H9 (cell line): ENCODE data around the gene PPP1R12B. TPM values are rescaled to one million over a fixed set of nuclear protein-coding genes. Genes with fewer than 3 reads are reported as not detected.
"Not testable (repeated sequence)": the region's sequence is repeated elsewhere in the genome, so short reads cannot be mapped to it uniquely, and the experiment has no call there.

Source experiments
- DNase-seq: peaks from one replicate; pipeline ENCODE4 v3.0.0-alpha.2; 2017
- H2AFZ ChIP-seq: one replicate; pipeline ENCODE4 v1.6.1; 2013; ENCODE audit warnings: mild to moderate bottlenecking, low read length, control low read depth, moderate library complexity
- H2AK5ac ChIP-seq: 2 replicates; pipeline ENCODE4 v1.6.1; 2013; ENCODE audit warnings: low read length, control low read depth, mixed read lengths; ENCODE audit not compliant: insufficient read length
- H2BK120ac ChIP-seq: one replicate; pipeline ENCODE4 v1.6.1; 2013; ENCODE audit warnings: low read depth, mild to moderate bottlenecking, low read length, control low read depth, inconsistent platforms; ENCODE audit not compliant: poor library complexity, severe bottlenecking
- H2BK12ac ChIP-seq: 2 replicates; pipeline ENCODE4 v1.6.1; 2013; ENCODE audit warnings: low read length, control low read depth, mixed read lengths, low read depth; ENCODE audit not compliant: insufficient read length
- H2BK15ac ChIP-seq: 2 replicates; pipeline ENCODE4 v1.6.1; 2013; ENCODE audit warnings: low read depth, low read length, control low read depth
- H2BK20ac ChIP-seq: one replicate; pipeline ENCODE4 v1.6.1; 2013; ENCODE audit warnings: low read depth, mild to moderate bottlenecking, low read length, control low read depth, inconsistent platforms; ENCODE audit not compliant: poor library complexity, severe bottlenecking
- H2BK5ac ChIP-seq: 2 replicates; pipeline ENCODE4 v1.6.1; 2013; ENCODE audit warnings: low read length, control low read depth, mixed read lengths; ENCODE audit not compliant: insufficient read length
- H3K14ac ChIP-seq: 2 replicates; pipeline ENCODE4 v1.6.1; 2013; ENCODE audit warnings: low read length, control low read depth; ENCODE audit not compliant: insufficient read depth
- H3K18ac ChIP-seq: 2 replicates; pipeline ENCODE4 v1.6.1; 2013; ENCODE audit warnings: low read depth, mild to moderate bottlenecking, mixed read lengths, low read length, control low read depth; ENCODE audit not compliant: insufficient read length
- H3K23ac ChIP-seq: 2 replicates; pipeline ENCODE4 v1.6.1; 2013; ENCODE audit warnings: low read length, control low read depth, mixed read lengths, low read depth; ENCODE audit not compliant: insufficient read length
- H3K23me2 ChIP-seq: 2 replicates; pipeline ENCODE4 v1.6.1; 2013; ENCODE audit warnings: low read depth, mild to moderate bottlenecking, mixed read lengths, low read length, control low read depth; ENCODE audit not compliant: insufficient read length, poor library complexity, severe bottlenecking
- H3K27ac ChIP-seq: 2 replicates; pipeline ENCODE4 v1.5.1; 2013; ENCODE audit warnings: low read length, control low read depth, mixed read lengths, low read depth; ENCODE audit not compliant: insufficient read length
- H3K27me3 ChIP-seq: 2 replicates; pipeline ENCODE4 v1.6.1; 2013; ENCODE audit warnings: low read length, control low read depth, inconsistent platforms; ENCODE audit not compliant: insufficient read depth
- H3K4ac ChIP-seq: 2 replicates; pipeline ENCODE4 v1.6.1; 2013; ENCODE audit warnings: low read depth, mild to moderate bottlenecking, control low read depth, inconsistent platforms, low read length, moderate library complexity
- H3K4me1 ChIP-seq: 2 replicates; pipeline ENCODE4 v1.6.1; 2013; ENCODE audit warnings: low read length, control low read depth, inconsistent platforms; ENCODE audit not compliant: insufficient read depth
- H3K4me2 ChIP-seq: 2 replicates; pipeline ENCODE4 v1.6.1; 2013; ENCODE audit warnings: low read length, control low read depth, mixed read lengths; ENCODE audit not compliant: insufficient read length, insufficient read depth
- H3K56ac ChIP-seq: 2 replicates; pipeline ENCODE4 v1.6.1; 2013; ENCODE audit warnings: low read depth, mild to moderate bottlenecking, mixed read lengths, low read length, control low read depth; ENCODE audit not compliant: insufficient read length
- H3K79me1 ChIP-seq: 2 replicates; pipeline ENCODE4 v1.6.1; 2013; ENCODE audit warnings: low read depth, mild to moderate bottlenecking, moderate library complexity, low read length, control low read depth, inconsistent platforms; ENCODE audit not compliant: insufficient read depth, poor library complexity, severe bottlenecking
- H3K79me2 ChIP-seq: 2 replicates; pipeline ENCODE4 v1.6.1; 2013; ENCODE audit warnings: low read length, control low read depth, inconsistent platforms; ENCODE audit not compliant: insufficient read depth
- H3K9ac ChIP-seq: 2 replicates; pipeline ENCODE4 v1.6.1; 2013; ENCODE audit warnings: low read length, control low read depth, mixed read lengths; ENCODE audit not compliant: insufficient read length; ENCODE audit errors: extremely low read depth
- H3K9me3 ChIP-seq: one replicate; pipeline ENCODE4 v1.6.1; 2013; ENCODE audit warnings: low read depth, low read length, inconsistent platforms; ENCODE audit not compliant: control insufficient read depth
- H3T11ph ChIP-seq: one replicate; pipeline ENCODE4 v1.6.1; 2013; ENCODE audit warnings: mild to moderate bottlenecking, low read length, control low read depth, inconsistent platforms
- H4K20me1 ChIP-seq: one replicate; pipeline ENCODE4 v1.6.1; 2013; ENCODE audit not compliant: control insufficient read depth, insufficient read length, insufficient read depth
- H4K5ac ChIP-seq: 2 replicates; pipeline ENCODE4 v1.6.1; 2013; ENCODE audit warnings: low read depth, mild to moderate bottlenecking, mixed read lengths, low read length, control low read depth; ENCODE audit not compliant: insufficient read length
- H4K8ac ChIP-seq: replicated peaks from 2 replicates; pipeline ENCODE4 v1.6.1; 2013; ENCODE audit warnings: low read length, control low read depth, mixed read lengths, low read depth; ENCODE audit not compliant: insufficient read length
- H4K91ac ChIP-seq: 2 replicates; pipeline ENCODE4 v1.6.1; 2013; ENCODE audit warnings: low read depth, mild to moderate bottlenecking, moderate library complexity, mixed read lengths, low read length, control low read depth; ENCODE audit not compliant: insufficient read length
- H3K27ac Mint-ChIP-seq, 3 experiments: 2 replicates in 2 of 3; 3 replicates in 1 of 3; pipeline ENCODE4 v1.8.0; 2020 to 2021; ENCODE audit warnings: mixed read lengths in 3 of 3, mild to moderate bottlenecking in 1 of 3, moderate library complexity in 1 of 3
- H3K27me3 Mint-ChIP-seq: 2 replicates; pipeline ENCODE4 v1.8.0; 2021; ENCODE audit warnings: low read depth, mild to moderate bottlenecking, moderate library complexity, mixed read lengths
- H3K36me3 Mint-ChIP-seq, 3 experiments: 2 replicates in 2 of 3; 3 replicates in 1 of 3; pipeline ENCODE4 v1.8.0; 2020 to 2021; ENCODE audit warnings: low read depth in 3 of 3, mixed read lengths in 3 of 3; ENCODE audit not compliant: insufficient read depth in 1 of 3
- H3K4me1 Mint-ChIP-seq, 2 experiments: 2 replicates each; pipeline ENCODE4 v1.8.0; 2020; ENCODE audit warnings: mixed read lengths in 2 of 2
- H3K4me3 Mint-ChIP-seq, 2 experiments: 2 replicates in 1 of 2; 3 replicates in 1 of 2; pipeline ENCODE4 v1.8.0; 2020 to 2021; ENCODE audit warnings: mild to moderate bottlenecking in 2 of 2, mixed read lengths in 2 of 2, moderate library complexity in 1 of 2
- H3K9me3 Mint-ChIP-seq, 2 experiments: 2 replicates in 1 of 2; 3 replicates in 1 of 2; pipeline ENCODE4 v1.8.0; 2020; ENCODE audit warnings: mild to moderate bottlenecking in 2 of 2, mixed read lengths in 2 of 2, moderate library complexity in 1 of 2
- WGBS: extraction: QIAGEN DNeasy Blood & Tissue Kit; methylation state at CpG from one replicate; pipeline ENCODE4 v1.1.7; 2013; ENCODE audit warnings: missing lambda C conversion rate, low lambda C conversion rate, mixed read lengths; ENCODE audit not compliant: insufficient read length; ENCODE audit errors: extremely low coverage; 5-methylcytosine and 5-hydroxymethylcytosine counted together
- total RNA-seq: library from RNA; stranded (reverse); gene quantifications from 2 replicates; pipeline ENCODE4 v1.2.1, GENCODE V29; 2021
- TF ChIP-seq, protein P1 (sequence below): fragments of 200-600 bp; sonication (generic); conservative IDR thresholded peaks from 3 replicates; pipeline ENCODE4 v1.8.0; 2021; ENCODE audit warnings: antibody characterized with exemption, mild to moderate bottlenecking

PPP1R12B gene
- total RNA-seq, 1 experiment from 2014 or later: 12.9 TPM

DNA sequence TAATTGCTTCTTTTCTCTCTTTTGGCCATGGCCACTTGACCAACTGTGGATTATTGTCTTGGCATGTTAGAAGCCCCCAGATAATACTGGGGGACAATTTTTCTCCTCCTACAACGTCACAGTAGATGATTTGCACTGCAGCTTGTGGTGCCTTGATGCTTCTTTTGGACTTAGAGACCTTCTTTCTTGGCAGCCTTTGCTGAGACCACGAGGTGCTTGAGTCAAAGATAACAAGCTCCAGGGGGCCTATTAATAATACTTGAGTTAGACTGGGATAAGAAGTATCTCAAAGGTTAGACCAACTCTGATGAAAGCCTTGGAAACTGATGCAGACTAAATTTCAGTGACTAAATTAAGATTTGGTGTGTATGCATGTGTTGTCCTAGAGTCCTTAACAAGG, 3.2 kb downstream of the PPP1R12B start:
- no peak overlapping the region for H3K4me3 Mint-ChIP-seq

DNA sequence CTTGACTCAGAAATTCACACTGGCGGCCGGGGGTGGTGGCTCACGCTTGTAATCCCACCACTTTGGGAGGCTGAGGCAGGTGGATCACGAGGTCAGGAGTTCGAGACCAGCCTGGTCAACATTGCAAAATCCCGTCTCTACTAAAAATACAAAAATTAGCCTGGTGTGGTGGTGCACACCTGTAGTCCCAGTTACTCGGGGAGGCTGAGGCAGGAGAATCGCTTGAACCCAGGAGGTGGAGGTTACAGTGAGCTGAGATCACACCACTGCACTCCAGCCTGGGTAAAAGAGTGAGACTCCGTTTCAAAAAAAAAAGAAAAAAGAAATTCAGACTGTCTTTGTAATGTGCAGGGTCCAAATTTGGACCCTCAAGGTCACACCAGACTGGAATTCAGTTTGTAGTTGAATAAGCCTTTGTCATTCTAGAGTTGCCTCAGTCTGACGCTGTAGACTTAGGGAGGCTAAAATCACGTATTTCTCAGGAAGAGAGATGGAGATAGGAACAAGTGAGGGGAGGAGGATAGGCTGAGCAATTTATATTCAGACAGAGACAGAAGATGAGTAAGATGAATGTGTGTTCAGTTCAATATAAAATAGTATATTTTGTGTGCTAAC, 4.2 kb downstream of the PPP1R12B start:
- not testable (repeated sequence) for H3K4me1 ChIP-seq, H3K9ac ChIP-seq, H3K56ac ChIP-seq, H3K27me3 Mint-ChIP-seq, H4K91ac ChIP-seq, DNase-seq, H4K20me1 ChIP-seq, H3K23me2 ChIP-seq, H4K8ac ChIP-seq, H2BK20ac ChIP-seq, H3K4ac ChIP-seq, H3T11ph ChIP-seq, H2BK12ac ChIP-seq, H2AK5ac ChIP-seq, H3K27ac ChIP-seq, H3K14ac ChIP-seq, H4K5ac ChIP-seq, H2AFZ ChIP-seq, H3K4me2 ChIP-seq, H2BK15ac ChIP-seq, H3K79me2 ChIP-seq, H3K9me3 ChIP-seq, H3K36me3 Mint-ChIP-seq, H2BK120ac ChIP-seq, H3K79me1 ChIP-seq, H3K18ac ChIP-seq, H2BK5ac ChIP-seq, H3K23ac ChIP-seq, H3K27me3 ChIP-seq, H3K9me3 Mint-ChIP-seq, H3K4me3 Mint-ChIP-seq
- H3K27ac Mint-ChIP-seq: 0 out of 7 replicates have a peak overlapping the region, but pooled peaks of 1 of the 3 experiments have one; percentile 14
- peaks cover 23 to 25% of the 10 kb centered on the region in 2 experiments for H3K4me1 Mint-ChIP-seq
- WGBS: no CpG with 5 or more reads among the region's 11 CpGs

More for the DNA sequence above, 3.2 kb downstream of the PPP1R12B start:
- H3K23me2 ChIP-seq: peaks cover 6% of the 10 kb centered on the region
- H4K5ac ChIP-seq: no peak overlapping the region
- H3T11ph ChIP-seq: no peak overlapping the region
- TF ChIP-seq, protein P1, sequence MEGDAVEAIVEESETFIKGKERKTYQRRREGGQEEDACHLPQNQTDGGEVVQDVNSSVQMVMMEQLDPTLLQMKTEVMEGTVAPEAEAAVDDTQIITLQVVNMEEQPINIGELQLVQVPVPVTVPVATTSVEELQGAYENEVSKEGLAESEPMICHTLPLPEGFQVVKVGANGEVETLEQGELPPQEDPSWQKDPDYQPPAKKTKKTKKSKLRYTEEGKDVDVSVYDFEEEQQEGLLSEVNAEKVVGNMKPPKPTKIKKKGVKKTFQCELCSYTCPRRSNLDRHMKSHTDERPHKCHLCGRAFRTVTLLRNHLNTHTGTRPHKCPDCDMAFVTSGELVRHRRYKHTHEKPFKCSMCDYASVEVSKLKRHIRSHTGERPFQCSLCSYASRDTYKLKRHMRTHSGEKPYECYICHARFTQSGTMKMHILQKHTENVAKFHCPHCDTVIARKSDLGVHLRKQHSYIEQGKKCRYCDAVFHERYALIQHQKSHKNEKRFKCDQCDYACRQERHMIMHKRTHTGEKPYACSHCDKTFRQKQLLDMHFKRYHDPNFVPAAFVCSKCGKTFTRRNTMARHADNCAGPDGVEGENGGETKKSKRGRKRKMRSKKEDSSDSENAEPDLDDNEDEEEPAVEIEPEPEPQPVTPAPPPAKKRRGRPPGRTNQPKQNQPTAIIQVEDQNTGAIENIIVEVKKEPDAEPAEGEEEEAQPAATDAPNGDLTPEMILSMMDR: no peak
- H3K56ac ChIP-seq: no peak overlapping the region
- no peak overlapping the region for H2BK5ac ChIP-seq
- H3K27ac ChIP-seq: no peak overlapping the region
- no peak overlapping the region for H2BK20ac ChIP-seq
- H3K9me3 Mint-ChIP-seq: no peaks in the 10 kb centered on the region
- no peaks in the 10 kb centered on the region for H3K27me3 ChIP-seq
- peaks cover 3% of the 10 kb centered on the region; the same call in 1 of the 2 replicates for H3K79me2 ChIP-seq
- no peaks in the 10 kb centered on the region; the same call in 1 of the 2 replicates for H3K27me3 Mint-ChIP-seq
- H3K23ac ChIP-seq: no peak overlapping the region
- no peak overlapping the region for H4K91ac ChIP-seq
- no peak overlapping the region for H2AFZ ChIP-seq
- no peak overlapping the region for H2BK15ac ChIP-seq
- H3K9ac ChIP-seq: no peak overlapping the region
- H2AK5ac ChIP-seq: no peak overlapping the region
- H3K79me1 ChIP-seq: no peaks in the 10 kb centered on the region
- no peak overlapping the region for H3K27ac Mint-ChIP-seq
- no CpG with 5 or more reads among the region's 2 CpGs for WGBS
- H4K8ac ChIP-seq: no peak overlapping the region
- H3K4me2 ChIP-seq: no peak overlapping the region
- H4K20me1 ChIP-seq: no peaks in the 10 kb centered on the region
- no peak overlapping the region for H2BK12ac ChIP-seq
- H3K14ac ChIP-seq: no peak overlapping the region
- peaks cover 24 to 25% of the 10 kb centered on the region in 2 experiments for H3K4me1 Mint-ChIP-seq
- H3K18ac ChIP-seq: no peak overlapping the region
- H3K9me3 ChIP-seq: no peaks in the 10 kb centered on the region
- no peaks in the 10 kb centered on the region for H3K36me3 Mint-ChIP-seq
- no peak overlapping the region for H3K4ac ChIP-seq
- H3K4me1 ChIP-seq: no peaks in the 10 kb centered on the region
- no peak for DNase-seq
- no peak overlapping the region for H2BK120ac ChIP-seq
